ENCODE measurements around the gene TMEM151A.

The TMEM151A gene

DNA sequence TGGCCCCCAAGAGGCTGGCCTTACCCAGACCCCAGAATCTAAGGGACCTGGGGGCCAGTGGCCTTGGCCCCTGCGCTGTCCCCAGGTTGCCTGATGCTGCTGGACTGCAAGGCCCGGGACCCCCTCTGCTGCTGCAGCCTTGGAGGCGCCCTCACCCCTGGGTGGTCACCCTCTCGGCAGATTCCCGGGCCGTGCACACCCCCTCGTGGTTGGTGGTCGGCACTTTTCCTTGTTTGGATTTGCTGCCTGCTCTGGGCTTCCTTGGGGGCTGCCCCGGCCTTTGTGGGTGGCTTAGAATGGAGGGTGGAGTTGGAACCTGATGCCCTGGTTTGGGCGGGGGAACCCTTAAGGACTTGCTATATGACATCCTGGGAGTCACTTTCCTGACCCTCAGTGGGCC is 39.2 kb downstream of the TMEM151A start:
- Histone ChIP-seq H3K36me3 (peaks cover 0 to 29% (median 12%) of the 10 kb centered on the region in 3 donors), H3K27me3 (no peaks in the 10 kb centered on the region), H3K4me1 (peaks cover 0 to 42% (median 30%) of the 10 kb centered on the region in 4 donors), H3K9me3 (no peaks in the 10 kb centered on the region), H3K27ac (no peak overlapping the region), H3K4me3 (no peak overlapping the region)
- TF ChIP-seq, protein P1, sequence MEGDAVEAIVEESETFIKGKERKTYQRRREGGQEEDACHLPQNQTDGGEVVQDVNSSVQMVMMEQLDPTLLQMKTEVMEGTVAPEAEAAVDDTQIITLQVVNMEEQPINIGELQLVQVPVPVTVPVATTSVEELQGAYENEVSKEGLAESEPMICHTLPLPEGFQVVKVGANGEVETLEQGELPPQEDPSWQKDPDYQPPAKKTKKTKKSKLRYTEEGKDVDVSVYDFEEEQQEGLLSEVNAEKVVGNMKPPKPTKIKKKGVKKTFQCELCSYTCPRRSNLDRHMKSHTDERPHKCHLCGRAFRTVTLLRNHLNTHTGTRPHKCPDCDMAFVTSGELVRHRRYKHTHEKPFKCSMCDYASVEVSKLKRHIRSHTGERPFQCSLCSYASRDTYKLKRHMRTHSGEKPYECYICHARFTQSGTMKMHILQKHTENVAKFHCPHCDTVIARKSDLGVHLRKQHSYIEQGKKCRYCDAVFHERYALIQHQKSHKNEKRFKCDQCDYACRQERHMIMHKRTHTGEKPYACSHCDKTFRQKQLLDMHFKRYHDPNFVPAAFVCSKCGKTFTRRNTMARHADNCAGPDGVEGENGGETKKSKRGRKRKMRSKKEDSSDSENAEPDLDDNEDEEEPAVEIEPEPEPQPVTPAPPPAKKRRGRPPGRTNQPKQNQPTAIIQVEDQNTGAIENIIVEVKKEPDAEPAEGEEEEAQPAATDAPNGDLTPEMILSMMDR (IDR thresholded peaks at IDR 0.05): no peak
- intact Hi-C loops (cut with DNase I; ENCODE audit: low total_unique reads): no loop called here
- no peak for DNase-seq

GRCh38 chr11:66331542-66332370 is 40.1 kb downstream of the TMEM151A start:
- DNase-seq: peak in 1 of 2 donors; percentile 14
- H3K27ac ChIP-seq: no peak overlapping the region
- no peak overlapping the region for H3K4me3 ChIP-seq
- intact Hi-C loops (cut with DNase I; ENCODE audit: low total_unique reads): no loop called here
- H3K4me1 ChIP-seq: peaks cover 0 to 44% (median 31%) of the 10 kb centered on the region in 4 donors
- no peaks in the 10 kb centered on the region for H3K27me3 ChIP-seq
- TF ChIP-seq, protein P1 (IDR thresholded peaks at IDR 0.05): no peak
- H3K36me3 ChIP-seq: peaks cover 0 to 29% (median 12%) of the 10 kb centered on the region in 3 donors
- H3K9me3 ChIP-seq: no peaks in the 10 kb centered on the region

GRCh38 chr11:66332371-66333219 is 40.9 kb downstream of the TMEM151A start:
- H3K4me1 ChIP-seq: peaks cover 0 to 42% (median 33%) of the 10 kb centered on the region in 4 donors
- H3K36me3 ChIP-seq: peaks cover 0 to 36% (median 12%) of the 10 kb centered on the region in 3 donors
- peak in 1 of 2 donors; percentile 4 for DNase-seq
- H3K9me3 ChIP-seq: no peaks in the 10 kb centered on the region
- TF ChIP-seq, protein P1 (IDR thresholded peaks at IDR 0.05): no peak
- H3K4me3 ChIP-seq: no peak overlapping the region
- intact Hi-C loops (cut with DNase I; ENCODE audit: low total_unique reads): no loop called here
- H3K27ac ChIP-seq: no peak overlapping the region
- H3K27me3 ChIP-seq: no peaks in the 10 kb centered on the region

- H3K27me3 ChIP-seq: no peaks in the 10 kb centered on the region
- TF ChIP-seq, protein P1 (IDR thresholded peaks at IDR 0.05): no peak
- DNase-seq: peak in 1 of 2 donors; percentile 2
- peaks cover 0 to 41% (median 29%) of the 10 kb centered on the region in 4 donors for H3K4me1 ChIP-seq
- H3K36me3 ChIP-seq: peaks cover 0 to 44% (median 14%) of the 10 kb centered on the region in 3 donors
- no peak overlapping the region for H3K4me3 ChIP-seq
- no peaks in the 10 kb centered on the region for H3K9me3 ChIP-seq
- H3K27ac ChIP-seq: no peak overlapping the region
- intact Hi-C loops (cut with DNase I; ENCODE audit: low total_unique reads): no loop called here
These were observed 41.7 kb downstream of the TMEM151A start for GRCh38 chr11:66333220-66333877.

DNA sequence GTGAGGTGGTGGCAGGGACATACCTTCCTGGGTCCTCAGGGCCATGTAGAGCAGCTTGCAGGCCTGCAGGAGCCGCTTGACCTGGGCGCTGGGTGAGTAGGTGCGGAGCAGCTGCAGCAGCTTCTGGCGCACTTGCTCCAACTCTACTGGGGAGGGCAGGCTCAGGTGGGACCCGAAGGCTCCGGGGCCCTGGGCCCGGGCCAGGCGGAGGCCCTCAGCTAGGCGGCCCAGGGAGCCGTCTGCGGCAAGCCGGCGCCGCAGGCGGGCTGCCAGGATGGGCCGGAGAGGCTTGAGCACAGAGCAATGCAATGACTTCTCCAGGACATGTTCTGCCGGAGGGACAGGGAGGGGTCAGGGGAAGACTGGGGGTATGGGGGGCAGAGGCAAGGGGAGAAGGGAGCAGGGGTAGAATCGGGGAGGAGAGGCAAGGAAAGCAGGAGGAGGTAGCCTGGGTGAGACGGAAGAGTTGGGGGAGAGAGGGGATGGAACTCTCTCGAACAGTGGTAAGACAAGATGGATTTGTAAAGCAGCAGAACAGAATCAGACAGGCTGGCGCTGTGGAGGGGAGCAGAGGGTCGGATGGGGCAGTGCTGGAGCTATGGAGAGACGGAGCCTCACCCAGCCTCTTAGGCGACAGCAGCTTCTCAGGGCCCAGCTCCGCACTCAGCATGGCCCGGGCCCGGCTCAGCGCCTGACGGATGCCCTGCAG is 42.4 kb downstream of the TMEM151A start:
- intact Hi-C loops (cut with DNase I; ENCODE audit: low total_unique reads): no loop called here
- peaks cover 0 to 37% (median 25%) of the 10 kb centered on the region in 4 donors for H3K4me1 ChIP-seq
- TF ChIP-seq, protein P1 (IDR thresholded peaks at IDR 0.05): no peak
- no peaks in the 10 kb centered on the region for H3K27me3 ChIP-seq
- peak in 1 of 2 donors; percentile 13 for DNase-seq
- H3K36me3 ChIP-seq: peaks cover under 1 to 51% (median 18%) of the 10 kb centered on the region in 3 donors
- H3K27ac ChIP-seq: no peak overlapping the region
- H3K9me3 ChIP-seq: no peaks in the 10 kb centered on the region
- H3K4me3 ChIP-seq: no peak overlapping the region

Data from tibial artery (tissue), 4 donors.